Colonic mucosa (tissue), 4 donors: ENCODE measurements around the gene ADGRE3. TPM values are rescaled to one million over a fixed set of nuclear protein-coding genes. Genes with fewer than 3 reads are reported as not detected.

Experiments used
- DNase-seq: peaks from one replicate; pipeline ENCODE4 v3.0.0-alpha.2; 2020
- H3K27ac ChIP-seq: fragments of 200-600 bp; one replicate; pipeline ENCODE4 v1.8.0; 2021
- H3K27me3 ChIP-seq: fragments of 200-600 bp; one replicate; pipeline ENCODE4 v1.8.0; 2021
- H3K36me3 ChIP-seq: fragments of 200-600 bp; one replicate; pipeline ENCODE4 v1.8.0; 2021
- H3K4me1 ChIP-seq: fragments of 200-600 bp; one replicate; pipeline ENCODE4 v1.8.0; 2021; ENCODE audit warnings: mild to moderate bottlenecking
- H3K4me3 ChIP-seq: fragments of 200-600 bp; one replicate; pipeline ENCODE4 v1.8.0; 2021
- H3K9ac ChIP-seq, 2 donors: one replicate each; pipeline ENCODE4 v1.7.0; 2013; ENCODE audit warnings: control low read depth in 2 of 2, low read depth in 2 of 2, low read length in 2 of 2
- H3K9me3 ChIP-seq: fragments of 200-600 bp; one replicate; pipeline ENCODE4 v1.8.0; 2021
- intact Hi-C: fragments of 100-400 bp; cut with DNase I; formaldehyde crosslinking; loops from one replicate; pipeline ENCODE4 v1.14.1; 2022
- total RNA-seq, 2 donors: library from RNA; stranded (reverse); fragmentation: NEBNext Ultra II Directional in 1 of 2; extraction: Animal tissue kit (Norgen Biotek cat#: 25700) in 1 of 2; gene quantifications; one replicate each; pipeline ENCODE4 v1.2.1, GENCODE V29; 2021
- TF ChIP-seq, protein P1 (sequence below): fragments of 200-600 bp; IDR thresholded peaks from one replicate; pipeline ENCODE4 v1.8.0; 2022; ENCODE audit warnings: antibody characterized with exemption, mild to moderate bottlenecking
- donor health status: healthy.
- donor health status: DM: no; HTN: no; CAD: no.
- donor health status: DM: no; HTN: no; CAD: no.

Gene ADGRE3
- total RNA-seq, 2 donors from 2014 or later, result 1.2 TPM; not detected in 1

GRCh38 chr19:14678199-14678598 lies 3.6 kb upstream of the ADGRE3 start:
- no peaks in the 10 kb centered on the region for H3K4me1 ChIP-seq
- no peak overlapping the region for H3K4me3 ChIP-seq
- no peaks in the 10 kb centered on the region for H3K27me3 ChIP-seq
- no peak overlapping the region for H3K27ac ChIP-seq
- intact Hi-C loops, result no loop called here
- no peaks in the 10 kb centered on the region for H3K9me3 ChIP-seq
- no peak overlapping the region for H3K9ac ChIP-seq
- H3K36me3 ChIP-seq, result no peaks in the 10 kb centered on the region
- TF ChIP-seq, protein P1, sequence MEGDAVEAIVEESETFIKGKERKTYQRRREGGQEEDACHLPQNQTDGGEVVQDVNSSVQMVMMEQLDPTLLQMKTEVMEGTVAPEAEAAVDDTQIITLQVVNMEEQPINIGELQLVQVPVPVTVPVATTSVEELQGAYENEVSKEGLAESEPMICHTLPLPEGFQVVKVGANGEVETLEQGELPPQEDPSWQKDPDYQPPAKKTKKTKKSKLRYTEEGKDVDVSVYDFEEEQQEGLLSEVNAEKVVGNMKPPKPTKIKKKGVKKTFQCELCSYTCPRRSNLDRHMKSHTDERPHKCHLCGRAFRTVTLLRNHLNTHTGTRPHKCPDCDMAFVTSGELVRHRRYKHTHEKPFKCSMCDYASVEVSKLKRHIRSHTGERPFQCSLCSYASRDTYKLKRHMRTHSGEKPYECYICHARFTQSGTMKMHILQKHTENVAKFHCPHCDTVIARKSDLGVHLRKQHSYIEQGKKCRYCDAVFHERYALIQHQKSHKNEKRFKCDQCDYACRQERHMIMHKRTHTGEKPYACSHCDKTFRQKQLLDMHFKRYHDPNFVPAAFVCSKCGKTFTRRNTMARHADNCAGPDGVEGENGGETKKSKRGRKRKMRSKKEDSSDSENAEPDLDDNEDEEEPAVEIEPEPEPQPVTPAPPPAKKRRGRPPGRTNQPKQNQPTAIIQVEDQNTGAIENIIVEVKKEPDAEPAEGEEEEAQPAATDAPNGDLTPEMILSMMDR, result no peak
- DNase-seq, result no peak

DNA sequence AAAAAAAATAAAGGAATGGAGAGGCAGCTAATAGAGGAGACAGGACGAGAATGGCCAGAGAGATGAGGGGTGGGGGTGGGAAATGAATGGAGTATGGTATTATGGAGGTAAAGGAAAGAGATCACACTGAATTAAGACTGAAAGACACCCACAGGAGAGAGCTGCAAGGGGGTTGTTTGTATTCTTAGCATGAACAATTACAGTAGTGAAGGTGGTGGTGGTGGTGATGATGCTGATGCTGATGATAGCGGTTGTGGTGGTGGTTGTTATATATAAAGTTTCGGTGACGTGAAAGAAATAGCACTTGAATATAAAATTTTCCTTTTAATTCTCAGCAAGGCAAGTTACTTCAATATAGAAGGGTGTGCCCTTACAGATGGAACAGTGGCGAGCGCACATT lies 2.8 kb upstream of the ADGRE3 start:
- intact Hi-C loops, result no loop called here

GRCh38 chr19:14676762-14677161 lies 2.1 kb upstream of the ADGRE3 start:
- TF ChIP-seq, protein P1, result no peak
- intact Hi-C loops, result no loop called here
- H3K27me3 ChIP-seq, result no peaks in the 10 kb centered on the region
- H3K4me1 ChIP-seq, result no peaks in the 10 kb centered on the region
- H3K4me3 ChIP-seq, result no peak overlapping the region
- no peak overlapping the region for H3K27ac ChIP-seq
- no peak overlapping the region for H3K9ac ChIP-seq
- H3K36me3 ChIP-seq, result no peaks in the 10 kb centered on the region
- no peaks in the 10 kb centered on the region for H3K9me3 ChIP-seq
- no peak for DNase-seq

More for the DNA sequence above, 2.8 kb upstream of the ADGRE3 start:
- TF ChIP-seq, protein P1, result no peak
- no peaks in the 10 kb centered on the region for H3K36me3 ChIP-seq
- H3K9me3 ChIP-seq, result no peaks in the 10 kb centered on the region
- H3K9ac ChIP-seq, result no peak overlapping the region
- no peaks in the 10 kb centered on the region for H3K27me3 ChIP-seq
- H3K4me3 ChIP-seq, result no peak overlapping the region
- no peaks in the 10 kb centered on the region for H3K4me1 ChIP-seq
- DNase-seq, result no peak
- H3K27ac ChIP-seq, result no peak overlapping the region

GRCh38 chr19:14673088-14673487 lies 1.6 kb downstream of the ADGRE3 start:
- TF ChIP-seq, protein P1, result no peak
- no peaks in the 10 kb centered on the region for H3K27me3 ChIP-seq

GRCh38 chr19:14672188-14672872 lies 2.3 kb downstream of the ADGRE3 start:
- H3K9me3 ChIP-seq, result no peaks in the 10 kb centered on the region

More at GRCh38 chr19:14673088-14673487, 1.6 kb downstream of the ADGRE3 start:
- no peak for DNase-seq
- Histone ChIP-seq H3K9me3 (no peaks in the 10 kb centered on the region), H3K9ac (no peak overlapping the region), H3K36me3 (no peaks in the 10 kb centered on the region), H3K4me3 (no peak overlapping the region), H3K4me1 (no peaks in the 10 kb centered on the region), H3K27ac (no peak overlapping the region)
- intact Hi-C loops, result no loop called here

More at GRCh38 chr19:14672188-14672872, 2.3 kb downstream of the ADGRE3 start:
- no peaks in the 10 kb centered on the region for H3K27me3 ChIP-seq
- intact Hi-C loops, result no loop called here
- TF ChIP-seq, protein P1, result no peak
- H3K27ac ChIP-seq, result no peak overlapping the region
- no peak for DNase-seq
- H3K9ac ChIP-seq, result no peak overlapping the region
- no peaks in the 10 kb centered on the region for H3K4me1 ChIP-seq
- H3K36me3 ChIP-seq, result no peaks in the 10 kb centered on the region
- H3K4me3 ChIP-seq, result no peak overlapping the region
